AG04450 (cell line): ENCODE measurements around the gene C3orf70. TPM values are rescaled to one million over a fixed set of nuclear protein-coding genes. Genes with fewer than 3 reads are reported as not detected.

Experiments used
- CTCF ChIA-PET: fragments of 300-600, 350-600 bp; formaldehyde crosslinking; extraction: SDS; loops from one replicate; lab custom pipeline; 2022; ENCODE audit warnings: antibody characterized with exemption, inconsistent platforms; lab: Charles Lee
- POLR2A ChIA-PET: fragments of 350-600 bp; formaldehyde crosslinking; extraction: SDS; loops from one replicate; lab custom pipeline; 2021; ENCODE audit warnings: antibody characterized with exemption, inconsistent platforms; lab: Yijun Ruan, JAX
- DNase-seq: peaks from one replicate; pipeline ENCODE4 v3.0.0-alpha.2; 2011; ENCODE audit warnings: low read depth, low spot score
- H3K27ac ChIP-seq: one replicate; pipeline ENCODE4 v1.5.1; 2012; ENCODE audit warnings: low read depth, low read length, control low read depth
- H3K27me3 ChIP-seq: one replicate; pipeline ENCODE4 v1.6.0; 2012; ENCODE audit warnings: low read length; ENCODE audit not compliant: control insufficient read depth, insufficient read depth
- H3K4me3 ChIP-seq: 2 replicates; pipeline ENCODE4 v1.5.1; 2011; ENCODE audit warnings: mild to moderate bottlenecking, low read depth, low read length, control low read depth
- H3K9me3 ChIP-seq: 2 replicates; pipeline ENCODE4 v1.5.1; 2012; ENCODE audit warnings: low read length; ENCODE audit not compliant: control insufficient read depth, insufficient read depth
- CTCF ChIP-seq: IDR thresholded peaks from 2 replicates; pipeline ENCODE4 v1.5.1; 2011; ENCODE audit warnings: low read depth, low read length, control low read depth, inconsistent platforms
- polyA plus RNA-seq: library from polyadenylated mRNA; depleted of rRNA; stranded (reverse); fragments of >200 nt; gene quantifications from 2 replicates; pipeline ENCODE4 v1.2.3, GENCODE V29; 2011

C3orf70 gene
- polyA plus RNA-seq, 1 experiment, result 0.89 TPM

GRCh38 chr3:185041540-185041939 lies 111.3 kb downstream of the C3orf70 start:
- no peak overlapping the region for H3K27ac ChIP-seq

GRCh38 chr3:185040425-185040824 lies 112.4 kb downstream of the C3orf70 start:
- POLR2A ChIA-PET, result no interaction called here
- H3K27ac ChIP-seq, result no peak overlapping the region
- CTCF ChIA-PET, result interaction anchor here (0.5 kb wide), 1 partner anchor 26 kb away, joined by 3 read pairs; no protein-coding TSS in a partner anchor
- H3K27me3 ChIP-seq, result no peaks in the 10 kb centered on the region
- H3K9me3 ChIP-seq, result no peaks in the 10 kb centered on the region
- DNase-seq, result no peak
- no peak for TF ChIP-seq CTCF
- no peak overlapping the region for H3K4me3 ChIP-seq

More at GRCh38 chr3:185041540-185041939, 111.3 kb downstream of the C3orf70 start:
- Histone ChIP-seq H3K9me3 (no peaks in the 10 kb centered on the region), H3K27me3 (no peaks in the 10 kb centered on the region), H3K4me3 (no peak overlapping the region)
- ChIA-PET CTCF (no interaction called here), POLR2A (no interaction called here)
- no peak for DNase-seq
- TF ChIP-seq CTCF, result no peak

- Histone ChIP-seq H3K4me3 (no peak overlapping the region), H3K27ac (no peak overlapping the region), H3K9me3 (no peaks in the 10 kb centered on the region), H3K27me3 (no peaks in the 10 kb centered on the region)
- CTCF ChIA-PET, result no interaction called here
- TF ChIP-seq CTCF, result no peak
- POLR2A ChIA-PET, result no interaction called here
- DNase-seq, result no peak
Observed at GRCh38 chr3:185037801-185038200, 115.1 kb downstream of the C3orf70 start.

GRCh38 chr3:185030951-185031350 lies 121.9 kb downstream of the C3orf70 start:
- DNase-seq, result no peak
- H3K27ac ChIP-seq, result no peak overlapping the region
- ChIA-PET POLR2A (no interaction called here), CTCF (no interaction called here)
- H3K9me3 ChIP-seq, result no peaks in the 10 kb centered on the region
- no peak for TF ChIP-seq CTCF
- H3K27me3 ChIP-seq, result no peaks in the 10 kb centered on the region
- no peak overlapping the region for H3K4me3 ChIP-seq

- no peak for TF ChIP-seq CTCF
- Histone ChIP-seq H3K27me3 (no peaks in the 10 kb centered on the region), H3K4me3 (no peak overlapping the region), H3K9me3 (no peaks in the 10 kb centered on the region), H3K27ac (no peak overlapping the region)
- CTCF ChIA-PET, result no interaction called here
- POLR2A ChIA-PET, result no interaction called here
- no peak for DNase-seq
Observed at GRCh38 chr3:185030399-185030798, 122.5 kb downstream of the C3orf70 start.
